IPS DF 6.9 (cell line): ENCODE results near the gene IKZF5.

ENCODE experiments used
- DNase-seq: peaks from one replicate; pipeline ENCODE4 v3.0.0-alpha.2; 2013; ENCODE audit warnings: low read depth, low spot score
- H3K27ac ChIP-seq: one replicate; pipeline ENCODE4 v1.5.1; 2013; ENCODE audit warnings: low read length, control low read depth
- H3K27me3 ChIP-seq: 2 replicates; pipeline ENCODE4 v1.6.1; 2013; ENCODE audit warnings: mild to moderate bottlenecking, low read length; ENCODE audit not compliant: control insufficient read depth, insufficient read depth
- H3K36me3 ChIP-seq: 2 replicates; pipeline ENCODE4 v1.6.1; 2013; ENCODE audit warnings: low read length; ENCODE audit not compliant: control insufficient read depth, insufficient read depth
- H3K4me1 ChIP-seq: 2 replicates; pipeline ENCODE4 v1.6.1; 2013; ENCODE audit warnings: low read length; ENCODE audit not compliant: control insufficient read depth, insufficient read depth
- H3K4me3 ChIP-seq: 2 replicates; pipeline ENCODE4 v1.5.1; 2013; ENCODE audit warnings: mild to moderate bottlenecking, low read length
- H3K9me3 ChIP-seq: 2 replicates; pipeline ENCODE4 v1.6.1; 2013; ENCODE audit warnings: low read length, inconsistent platforms; ENCODE audit not compliant: control insufficient read depth, insufficient read depth
- WGBS: extraction: QIAGEN DNeasy Blood & Tissue Kit; methylation state at CpG from one replicate; pipeline ENCODE4 v1.1.7; 2013; ENCODE audit warnings: mixed read lengths, missing lambda C conversion rate; ENCODE audit not compliant: insufficient read length, insufficient coverage; 5-methylcytosine and 5-hydroxymethylcytosine counted together

The IKZF5 gene

DNA sequence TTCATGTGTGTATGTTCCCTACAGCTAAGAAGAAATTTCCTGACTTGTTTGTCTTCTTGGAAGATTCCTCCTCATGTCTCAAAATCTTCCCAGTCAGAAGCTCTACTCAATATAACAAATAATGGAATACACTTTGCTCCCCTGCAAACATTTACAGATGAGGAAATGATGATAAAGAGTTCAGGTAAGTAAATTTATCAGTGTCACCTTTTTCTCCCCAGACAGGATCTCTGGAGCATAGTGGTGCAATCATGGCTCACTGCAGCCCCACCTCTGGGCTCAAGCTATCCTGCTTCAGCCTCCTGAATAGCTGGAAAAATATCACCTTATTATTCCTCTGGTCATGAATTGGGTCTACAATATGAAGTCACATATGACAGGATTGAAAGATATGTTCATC lies 25.7 kb upstream of the IKZF5 start:
- Histone ChIP-seq H3K9me3 (no peaks in the 10 kb centered on the region), H3K4me3 (no peak overlapping the region), H3K4me1 (no peaks in the 10 kb centered on the region), H3K27ac (no peak overlapping the region), H3K36me3 (no peaks in the 10 kb centered on the region), H3K27me3 (no peaks in the 10 kb centered on the region)
- DNase-seq, result no peak

DNA sequence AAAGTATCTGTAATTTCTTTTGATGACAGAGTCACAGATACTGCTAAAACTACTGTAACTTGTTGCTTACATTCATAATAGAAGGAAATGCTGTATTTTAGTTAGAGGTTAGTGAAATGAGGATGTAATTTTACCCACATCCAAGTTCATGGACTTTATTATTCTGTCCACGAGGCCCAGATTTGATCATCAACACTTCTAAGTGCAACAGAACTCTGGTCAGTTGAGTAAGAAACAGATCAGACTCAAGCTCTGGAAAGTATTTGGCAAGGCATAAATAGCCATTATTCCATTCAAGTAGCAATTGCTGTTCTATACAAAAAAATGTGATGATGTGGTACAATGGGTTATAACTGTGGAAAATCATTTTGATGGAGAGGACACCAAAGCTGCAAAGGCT lies 22.5 kb upstream of the IKZF5 start:
- Histone ChIP-seq H3K27ac (no peak overlapping the region), H3K36me3 (no peaks in the 10 kb centered on the region), H3K9me3 (no peaks in the 10 kb centered on the region), H3K27me3 (no peaks in the 10 kb centered on the region), H3K4me3 (no peak overlapping the region), H3K4me1 (no peaks in the 10 kb centered on the region)
- WGBS, result no CpG with 5 or more reads among the region's 1 CpG
- no peak for DNase-seq

DNA sequence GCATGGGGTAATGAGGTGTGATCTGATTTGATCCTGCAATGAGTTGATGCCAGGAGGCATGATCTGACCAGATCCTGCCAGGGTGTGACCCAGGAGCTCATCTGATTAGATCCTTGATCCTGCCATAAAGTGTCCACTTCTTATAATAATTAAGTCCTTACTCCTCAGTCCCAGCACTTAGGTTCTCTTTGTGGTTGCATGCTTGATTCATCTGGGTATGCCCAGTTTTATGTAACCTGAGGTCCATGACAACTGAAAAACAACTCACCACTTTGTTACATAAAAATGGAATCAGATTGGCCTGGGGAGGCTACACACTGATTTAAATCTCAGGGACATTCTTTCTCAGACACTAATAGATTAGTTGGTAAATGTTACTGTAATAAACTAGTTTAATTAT lies 19.3 kb upstream of the IKZF5 start:
- Histone ChIP-seq H3K27ac (no peak overlapping the region), H3K4me3 (no peak overlapping the region), H3K27me3 (no peaks in the 10 kb centered on the region), H3K4me1 (no peaks in the 10 kb centered on the region), H3K36me3 (no peaks in the 10 kb centered on the region), H3K9me3 (no peaks in the 10 kb centered on the region)
- no peak for DNase-seq

DNA sequence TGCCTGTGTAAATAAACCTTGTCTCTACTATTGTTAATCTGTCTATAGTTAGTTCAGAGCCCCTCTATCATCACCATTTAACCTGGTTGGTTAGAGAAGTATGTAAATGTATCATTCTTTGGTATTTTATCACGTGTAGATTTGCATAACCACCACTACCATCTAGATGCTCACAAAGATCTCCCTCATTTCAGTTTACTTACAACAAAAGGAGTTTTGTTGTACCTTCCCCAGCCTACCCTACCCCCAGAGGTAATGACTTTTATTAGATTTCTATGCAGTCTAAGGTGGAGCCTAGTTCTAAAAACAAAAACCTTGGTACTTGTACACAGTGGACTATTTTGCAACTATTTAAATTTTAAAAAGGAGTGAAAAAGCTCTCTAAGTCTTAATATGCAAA lies 17.7 kb upstream of the IKZF5 start:
- H3K4me3 ChIP-seq, result no peak overlapping the region
- H3K9me3 ChIP-seq, result no peaks in the 10 kb centered on the region
- H3K36me3 ChIP-seq, result no peaks in the 10 kb centered on the region
- no peaks in the 10 kb centered on the region for H3K4me1 ChIP-seq
- no peaks in the 10 kb centered on the region for H3K27me3 ChIP-seq
- WGBS, result no CpG with 5 or more reads among the region's 1 CpG
- DNase-seq, result no peak
- no peak overlapping the region for H3K27ac ChIP-seq

DNA sequence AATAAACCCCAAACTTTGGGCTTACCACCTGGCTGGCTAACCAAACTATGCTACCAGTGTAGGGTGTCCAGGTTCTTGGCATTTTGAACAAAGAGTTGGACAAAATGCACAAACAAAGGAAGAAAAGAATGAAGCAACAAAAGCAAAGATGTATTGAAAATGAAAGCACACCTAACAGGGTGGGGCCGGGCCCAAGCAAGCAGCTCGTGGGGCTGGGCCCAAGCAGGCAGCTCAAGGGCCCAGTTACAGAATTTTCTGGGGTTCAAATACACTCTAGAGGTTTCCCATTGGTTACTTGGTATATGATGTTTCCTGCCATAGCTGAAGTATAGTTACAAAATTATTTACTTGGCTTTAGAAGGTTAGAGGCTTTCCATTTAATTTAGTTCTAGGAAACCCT lies 15.9 kb upstream of the IKZF5 start:
- no peak for DNase-seq
- no peaks in the 10 kb centered on the region for H3K36me3 ChIP-seq
- WGBS, result no CpG with 5 or more reads among the region's 2 CpGs

DNA sequence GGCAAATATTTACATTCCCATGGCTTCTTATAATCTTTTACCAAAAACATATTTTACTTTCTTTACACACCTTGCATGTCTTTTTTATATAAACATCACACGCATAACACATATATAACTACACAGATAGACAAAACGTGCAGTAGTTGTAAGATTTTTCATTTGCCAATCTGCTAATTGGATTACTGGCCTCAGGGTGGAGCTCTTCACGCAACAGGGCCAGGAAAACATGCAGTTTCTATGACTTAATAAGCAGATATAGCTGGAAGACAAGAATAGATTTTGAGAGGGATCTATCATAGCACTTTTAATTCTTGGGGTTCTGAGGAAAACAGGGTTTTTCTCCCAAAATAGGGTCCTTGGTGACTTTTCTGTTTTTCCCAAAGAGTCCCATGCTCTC lies 12.9 kb upstream of the IKZF5 start:
- Histone ChIP-seq H3K27me3 (no peaks in the 10 kb centered on the region), H3K36me3 (no peaks in the 10 kb centered on the region), H3K9me3 (no peaks in the 10 kb centered on the region), H3K4me1 (peaks cover 4% of the 10 kb centered on the region; the same call in 1 of the 2 replicates), H3K4me3 (no peak overlapping the region), H3K27ac (no peak overlapping the region)
- no peak for DNase-seq
- 100% methylated on average over 2 of the region's 3 CpGs for WGBS

More for the DNA sequence above, 15.9 kb upstream of the IKZF5 start:
- H3K4me3 ChIP-seq, result no peak overlapping the region
- H3K9me3 ChIP-seq, result no peaks in the 10 kb centered on the region
- no peaks in the 10 kb centered on the region for H3K27me3 ChIP-seq
- no peak overlapping the region for H3K27ac ChIP-seq
- peaks cover 1% of the 10 kb centered on the region; the same call in 1 of the 2 replicates for H3K4me1 ChIP-seq

DNA sequence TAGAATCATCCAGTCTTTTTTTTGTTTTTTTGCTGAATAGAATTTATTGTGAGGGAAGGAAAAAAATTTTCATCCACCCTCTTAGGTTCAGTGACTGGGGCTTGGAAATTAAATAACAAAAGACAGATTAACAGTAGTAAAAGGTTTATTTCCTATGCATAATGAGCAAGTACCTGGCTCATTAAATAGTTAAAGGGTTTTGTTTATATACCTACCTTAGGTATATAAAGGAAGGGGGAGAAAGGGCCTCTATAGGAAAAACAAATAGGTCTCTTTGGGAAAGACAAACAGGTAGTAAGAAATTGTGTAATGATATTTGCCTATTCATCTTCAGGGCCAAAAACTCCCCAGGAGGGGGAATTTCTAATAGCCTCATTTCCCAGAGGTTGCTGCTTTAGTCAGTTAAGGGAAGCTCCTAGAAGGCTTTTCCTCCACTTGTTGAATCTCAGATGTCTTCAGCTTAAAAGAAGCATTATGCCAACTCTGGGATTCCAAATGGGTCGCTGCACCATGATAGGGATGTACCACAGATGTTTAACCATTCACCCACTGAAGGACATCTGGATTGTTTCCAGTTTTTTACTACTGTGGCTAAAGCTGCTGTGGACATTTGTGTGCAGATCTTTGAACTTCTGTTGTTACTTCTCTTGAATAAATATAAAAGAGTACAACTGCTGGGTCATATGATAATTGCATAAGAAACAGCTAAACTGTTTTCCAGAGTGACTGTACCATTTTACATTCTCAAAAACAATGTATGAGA lies 11.5 kb upstream of the IKZF5 start:
- H3K4me3 ChIP-seq, result no peak overlapping the region
- no peaks in the 10 kb centered on the region for H3K27me3 ChIP-seq
- no peaks in the 10 kb centered on the region for H3K36me3 ChIP-seq
- H3K27ac ChIP-seq, result no peak overlapping the region
- no CpG with 5 or more reads among the region's 1 CpG for WGBS
- H3K9me3 ChIP-seq, result no peaks in the 10 kb centered on the region
- H3K4me1 ChIP-seq, result peaks cover 5% of the 10 kb centered on the region; the same call in 1 of the 2 replicates
- no peak for DNase-seq

DNA sequence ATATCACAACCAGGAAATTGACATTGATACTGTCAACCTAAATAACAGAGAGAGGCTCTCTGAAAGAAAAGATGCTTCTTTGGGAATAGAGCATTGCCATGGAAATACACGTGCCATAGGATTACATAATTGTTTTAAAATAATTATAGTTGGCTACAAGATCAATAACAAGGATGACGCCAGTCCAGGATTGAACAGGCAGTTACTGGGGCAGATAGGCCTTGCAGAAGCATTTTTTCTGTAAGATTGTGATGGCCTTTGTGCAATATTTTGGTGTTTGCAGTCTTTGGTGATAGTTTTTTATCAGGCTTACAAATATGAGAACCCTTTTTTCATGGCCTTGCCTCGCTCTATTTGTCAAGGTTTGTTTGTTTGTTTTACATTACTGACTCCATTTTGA lies 10.7 kb upstream of the IKZF5 start:
- no peak for DNase-seq
- no peaks in the 10 kb centered on the region for H3K27me3 ChIP-seq
- H3K27ac ChIP-seq, result no peak overlapping the region
- H3K36me3 ChIP-seq, result no peaks in the 10 kb centered on the region
- H3K4me1 ChIP-seq, result peaks cover 5% of the 10 kb centered on the region; the same call in 1 of the 2 replicates
- H3K9me3 ChIP-seq, result no peaks in the 10 kb centered on the region
- H3K4me3 ChIP-seq, result no peak overlapping the region
- WGBS, result no CpG with 5 or more reads among the region's 3 CpGs

DNA sequence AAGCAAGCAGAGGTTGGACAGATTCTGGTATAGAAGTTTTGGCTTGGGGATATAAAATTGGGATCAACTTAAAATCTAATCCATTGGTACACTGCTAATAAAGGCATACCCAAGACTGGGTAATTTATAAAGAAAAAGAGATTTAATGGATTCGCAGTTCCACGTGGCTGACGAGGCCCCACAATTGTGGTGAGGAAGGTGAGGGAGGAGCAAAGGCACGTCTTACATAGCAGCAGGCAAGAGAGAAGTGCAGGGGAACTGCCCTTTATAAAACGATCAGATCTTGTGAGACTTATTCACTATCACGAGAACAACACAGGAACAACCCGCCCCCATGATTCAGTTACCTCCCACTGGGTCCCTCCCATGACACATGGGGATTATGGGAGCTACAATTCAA lies 9.9 kb upstream of the IKZF5 start:
- no CpG with 5 or more reads among the region's 7 CpGs for WGBS
- peaks cover 5% of the 10 kb centered on the region; the same call in 1 of the 2 replicates for H3K4me1 ChIP-seq

DNA sequence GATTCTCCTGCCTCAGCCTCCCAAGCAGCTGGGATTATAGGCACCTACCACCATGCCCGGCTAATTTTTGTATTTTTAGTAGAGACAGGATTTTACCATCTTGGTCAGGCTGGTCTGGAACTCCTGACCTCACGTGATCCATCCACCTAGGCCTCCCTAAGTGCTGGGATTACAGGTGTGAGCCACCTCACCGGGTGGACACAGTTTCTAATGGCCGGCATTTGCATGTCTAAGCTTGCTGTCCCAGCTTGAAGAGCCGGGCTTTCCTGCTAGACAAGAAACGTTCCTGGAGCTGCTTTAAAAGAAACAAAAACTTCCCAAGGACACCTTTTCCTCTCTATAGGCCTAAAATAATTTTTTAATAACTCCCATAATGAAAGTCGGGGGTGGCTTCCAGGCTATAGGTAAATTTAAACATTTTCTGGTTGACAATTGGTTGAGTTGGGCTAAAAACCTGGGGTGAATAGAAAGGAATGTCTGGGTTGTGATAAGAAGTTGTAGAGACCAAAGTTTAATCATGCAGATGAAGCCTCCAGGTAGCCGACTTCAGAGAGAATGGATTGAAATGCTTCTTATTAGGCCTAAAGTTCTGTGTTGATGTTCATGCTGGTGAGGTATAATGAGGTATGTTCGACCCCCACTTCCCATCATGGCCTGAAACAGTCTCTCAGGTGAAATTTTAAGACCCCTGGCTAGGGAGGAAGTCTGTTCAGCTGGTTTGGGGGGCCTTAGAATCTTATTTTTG lies 9.0 kb upstream of the IKZF5 start:
- Histone ChIP-seq H3K27ac (no peak overlapping the region), H3K27me3 (no peaks in the 10 kb centered on the region), H3K4me1 (peaks cover 5% of the 10 kb centered on the region; the same call in 1 of the 2 replicates), H3K4me3 (no peak overlapping the region), H3K36me3 (no peaks in the 10 kb centered on the region), H3K9me3 (no peaks in the 10 kb centered on the region)
- WGBS, result no CpG with 5 or more reads among the region's 9 CpGs
- DNase-seq, result peak; percentile 83

More for the DNA sequence above, 9.9 kb upstream of the IKZF5 start:
- H3K27me3 ChIP-seq, result no peaks in the 10 kb centered on the region
- H3K27ac ChIP-seq, result no peak overlapping the region
- H3K9me3 ChIP-seq, result no peaks in the 10 kb centered on the region
- DNase-seq, result no peak
- H3K4me3 ChIP-seq, result no peak overlapping the region
- no peaks in the 10 kb centered on the region for H3K36me3 ChIP-seq
